ENCODE measurements around the gene MKNK1.

GRCh38 chr1:46621930-46622329 lies 17.9 kb upstream of the MKNK1 start:
- TF ChIP-seq CTCF (IDR thresholded peaks at IDR 0.05; ENCODE audit: insufficient read depth, low read length, poor library complexity, severe bottlenecking) (no peak), EZH2phosphoT487 (conservative IDR thresholded peaks at IDR 0.05; ENCODE audit: low read length) (no peak)
